Parathyroid adenoma (tissue), 2 donors: ENCODE measurements around the gene ATP2B2.

Source experiments
- H2AFZ ChIP-seq: fragments of 300-600 bp; sonication (generic); one replicate; pipeline ENCODE4 v1.7.0; 2017; ENCODE audit warnings: antibody characterized with exemption, mild to moderate bottlenecking
- H3K27ac ChIP-seq: fragments of 300-600 bp; sonication (generic); one replicate; pipeline ENCODE4 v1.7.0; 2017
- H3K27me3 ChIP-seq: fragments of 300-600 bp; sonication (generic); one replicate; pipeline ENCODE4 v1.7.0; 2017; ENCODE audit warnings: low read length; ENCODE audit not compliant: control insufficient read depth, insufficient read depth
- H3K36me3 ChIP-seq: fragments of 300-600 bp; sonication (generic); one replicate; pipeline ENCODE4 v1.7.0; 2017; ENCODE audit warnings: low read length; ENCODE audit not compliant: control insufficient read depth, insufficient read depth
- H3K4me1 ChIP-seq: fragments of 300-600 bp; sonication (generic); one replicate; pipeline ENCODE4 v1.7.0; 2017; ENCODE audit warnings: control low read depth
- H3K4me2 ChIP-seq: fragments of 300-600 bp; sonication (generic); one replicate; pipeline ENCODE4 v1.7.0; 2017; ENCODE audit warnings: low read length
- H3K4me3 ChIP-seq: fragments of 300-600 bp; sonication (generic); one replicate; pipeline ENCODE4 v1.7.0; 2017; ENCODE audit warnings: low read depth, low read length
- H3K79me2 ChIP-seq: fragments of 300-600 bp; sonication (generic); one replicate; pipeline ENCODE4 v1.7.0; 2017; ENCODE audit warnings: control low read depth
- H3K9ac ChIP-seq: fragments of 300-600 bp; sonication (generic); one replicate; pipeline ENCODE4 v1.7.0; 2017; ENCODE audit warnings: mild to moderate bottlenecking
- H3K9me3 ChIP-seq: fragments of 300-600 bp; sonication (generic); one replicate; pipeline ENCODE4 v1.7.0; 2017; ENCODE audit warnings: low read length; ENCODE audit not compliant: control insufficient read depth
- CTCF ChIP-seq: fragments of 300-600 bp; sonication (generic); IDR thresholded peaks from one replicate; pipeline ENCODE4 v1.7.0; 2017; ENCODE audit warnings: antibody characterized with exemption, mild to moderate bottlenecking
- donor health status: primary hyperparathyroidism.

The ATP2B2 gene

GRCh38 chr3:10337323-10338163 lies 167.8 kb downstream of the ATP2B2 start:
- Histone ChIP-seq H3K27ac (no peak overlapping the region), H3K9ac (no peak overlapping the region), H3K9me3 (no peaks in the 10 kb centered on the region), H3K4me3 (no peak overlapping the region), H3K79me2 (no peaks in the 10 kb centered on the region), H3K36me3 (no peaks in the 10 kb centered on the region), H3K4me1 (no peaks in the 10 kb centered on the region), H3K4me2 (no peak overlapping the region), H2AFZ (no peak overlapping the region), H3K27me3 (no peaks in the 10 kb centered on the region)
- no peak for TF ChIP-seq CTCF

- Histone ChIP-seq H3K9me3 (no peaks in the 10 kb centered on the region), H3K36me3 (no peaks in the 10 kb centered on the region), H3K4me3 (no peak overlapping the region), H3K9ac (no peak overlapping the region), H3K4me2 (no peak overlapping the region), H3K27me3 (no peaks in the 10 kb centered on the region), H3K27ac (no peak overlapping the region), H3K4me1 (no peaks in the 10 kb centered on the region), H2AFZ (no peak overlapping the region), H3K79me2 (no peaks in the 10 kb centered on the region)
- no peak for TF ChIP-seq CTCF
Observed at GRCh38 chr3:10336761-10337160, 168.6 kb downstream of the ATP2B2 start.

- no peaks in the 10 kb centered on the region for H3K36me3 ChIP-seq
- H3K9ac ChIP-seq = no peak overlapping the region
- H3K4me2 ChIP-seq = no peak overlapping the region
- no peaks in the 10 kb centered on the region for H3K79me2 ChIP-seq
- no peaks in the 10 kb centered on the region for H3K4me1 ChIP-seq
- no peaks in the 10 kb centered on the region for H3K27me3 ChIP-seq
- no peak overlapping the region for H2AFZ ChIP-seq
- no peak overlapping the region for H3K27ac ChIP-seq
- H3K4me3 ChIP-seq = no peak overlapping the region
- no peaks in the 10 kb centered on the region for H3K9me3 ChIP-seq
- no peak for TF ChIP-seq CTCF
Observed at GRCh38 chr3:10335871-10336622, 169.3 kb downstream of the ATP2B2 start.

GRCh38 chr3:10335190-10335738 lies 170.1 kb downstream of the ATP2B2 start:
- Histone ChIP-seq H3K27me3 (no peaks in the 10 kb centered on the region), H3K4me2 (no peak overlapping the region), H3K9ac (no peak overlapping the region), H3K9me3 (no peaks in the 10 kb centered on the region), H3K4me1 (no peaks in the 10 kb centered on the region), H2AFZ (no peak overlapping the region), H3K79me2 (no peaks in the 10 kb centered on the region), H3K4me3 (no peak overlapping the region), H3K36me3 (no peaks in the 10 kb centered on the region), H3K27ac (no peak overlapping the region)
- no peak for TF ChIP-seq CTCF
